GM12878 (cell line): ENCODE results near the gene ECT2L. TPM values are rescaled to one million over a fixed set of nuclear protein-coding genes. Genes with fewer than 3 reads are reported as not detected.
A peak's percentile ranks its signal among the peaks of the same experiment; 100 is the strongest.

Experiments
- ASH2L ChIP-seq: fragments of 300-600, 200-600 bp; sonication (generic); IDR thresholded peaks from 2 replicates; pipeline ENCODE4 v1.6.1; 2017; ENCODE audit warnings: low read depth, mild to moderate bottlenecking, borderline replicate concordance
- BCL3 ChIP-seq: IDR thresholded peaks from 2 replicates; pipeline ENCODE4 v1.6.1; 2011; ENCODE audit warnings: borderline replicate concordance, low read depth, mild to moderate bottlenecking, moderate library complexity, low read length; ENCODE audit not compliant: insufficient read depth, poor library complexity, severe bottlenecking
- CEBPB ChIP-seq, 2 experiments: fragments of 150-350 bp in 1 of 2; IDR thresholded peaks; 2 replicates each; pipeline ENCODE4 v1.6.1; 2012 to 2014; ENCODE audit warnings: low read depth in 2 of 2, low read length in 2 of 2, borderline replicate concordance in 1 of 2, inconsistent platforms in 1 of 2
- EED ChIP-seq: sonication (generic); IDR thresholded peaks from 2 replicates; pipeline ENCODE4 v1.6.1; 2016; ENCODE audit warnings: antibody characterized with exemption, low read depth
- EP300 ChIP-seq, 2 experiments: fragments of 150-350 bp in 1 of 2; IDR thresholded peaks; 2 replicates each; pipeline ENCODE4 v1.6.1; 2011 to 2012; ENCODE audit warnings: low read depth in 2 of 2, low read length in 2 of 2, borderline replicate concordance in 1 of 2, improper control_type of control experiment in 1 of 2, inconsistent platforms in 1 of 2; ENCODE audit not compliant: control insufficient read depth in 1 of 2
- IKZF2 ChIP-seq, 2 experiments: fragments of 450-650 bp; IDR thresholded peaks; 2 replicates each; pipeline ENCODE4 v1.6.1; 2017; ENCODE audit warnings: mild to moderate bottlenecking in 2 of 2, moderate library complexity in 2 of 2
- KDM1A ChIP-seq: fragments of 200-600 bp; sonication (generic); IDR thresholded peaks from 2 replicates; pipeline ENCODE4 v1.6.1; 2016; ENCODE audit warnings: borderline replicate concordance
- MEF2B ChIP-seq: fragments of 450-650 bp; IDR thresholded peaks from 2 replicates; pipeline ENCODE4 v1.6.1; 2018; ENCODE audit warnings: mild to moderate bottlenecking, moderate library complexity; ENCODE audit not compliant: partially characterized antibody, poor library complexity, severe bottlenecking
- MTA3 ChIP-seq: IDR thresholded peaks from 2 replicates; pipeline ENCODE4 v1.6.1; 2012; ENCODE audit warnings: low read length, inconsistent platforms, borderline replicate concordance
- MXI1 ChIP-seq: fragments of 150-350 bp; IDR thresholded peaks from 2 replicates; pipeline ENCODE4 v1.6.1; 2011; ENCODE audit warnings: low read depth, mild to moderate bottlenecking, inconsistent platforms, low read length, improper control_type of control experiment
- MYC ChIP-seq: IDR thresholded peaks from 2 replicates; pipeline ENCODE4 v1.6.1; 2011; ENCODE audit warnings: mild to moderate bottlenecking, low read length, moderate library complexity, inconsistent platforms; ENCODE audit not compliant: insufficient read depth, insufficient replicate concordance, insufficient read length, severe bottlenecking
- NFIC ChIP-seq: IDR thresholded peaks from 2 replicates; pipeline ENCODE4 v1.6.1; 2012; ENCODE audit warnings: low read depth, mild to moderate bottlenecking, inconsistent platforms, low read length, moderate library complexity
- RBBP5 ChIP-seq: fragments of 200-600 bp; sonication (generic); conservative IDR thresholded peaks from 2 replicates; pipeline ENCODE4 v1.6.1; 2016
- RELB ChIP-seq: fragments of 450-650 bp; IDR thresholded peaks from 2 replicates; pipeline ENCODE4 v1.6.1; 2017; ENCODE audit warnings: low read depth, mild to moderate bottlenecking, moderate library complexity
- RFX5 ChIP-seq: IDR thresholded peaks from 2 replicates; pipeline ENCODE4 v1.6.1; 2011; ENCODE audit warnings: low read depth, low read length, improper control_type of control experiment
- SMC3 ChIP-seq: IDR thresholded peaks from 2 replicates; pipeline ENCODE4 v1.6.1; 2011; ENCODE audit warnings: low read length, improper control_type of control experiment, borderline replicate concordance
- SPI1 ChIP-seq: IDR thresholded peaks from 2 replicates; pipeline ENCODE4 v1.6.1; 2011; ENCODE audit warnings: low read depth, mild to moderate bottlenecking, low read length, moderate library complexity, borderline replicate concordance; ENCODE audit not compliant: insufficient read depth
- YY1 ChIP-seq: IDR thresholded peaks from 2 replicates; pipeline ENCODE4 v1.6.1; 2011; ENCODE audit warnings: low read depth, mild to moderate bottlenecking, low read length
- ZBTB11 ChIP-seq: fragments of 450-650 bp; formaldehyde crosslinking; IDR thresholded peaks from 2 replicates; pipeline ENCODE4 v1.5.0; 2022; ENCODE audit warnings: mild to moderate bottlenecking, missing genetic modification characterization
- polyA plus RNA-seq, 11 experiments: library from polyadenylated mRNA; depleted of rRNA in 4 of 11; unstranded in 6 of 11; stranded (reverse) in 5 of 11; fragments of >200 nt; fragmentation: Nextera tagmentation in 4 of 11; fragmentation: Illumina TruSeq in 1 of 11; extraction: Ambion mirVana in 4 of 11; extraction: Trizol in 1 of 11; gene quantifications; 1 replicate in 1 of 11; 2 replicates in 10 of 11; pipeline versions ENCODE4 v1.2.1 to v1.2.3, GENCODE V29; 2011 to 2016; ENCODE audit warnings: inconsistent platforms in 2 of 11, missing spikeins in 2 of 11, low read depth in 1 of 11
- total RNA-seq, 4 experiments: library from RNA; depleted of rRNA in 3 of 4; stranded (reverse); fragments of >200 nt in 3 of 4; fragmentation: Illumina TruSeq in 1 of 4; extraction: Trizol in 1 of 4; gene quantifications; 2 replicates each; pipeline versions ENCODE4 v1.2.1 to v1.2.3, GENCODE V29; 2013 to 2021
- TF ChIP-seq, protein P1 (sequence below): fragments of 450-650 bp; IDR thresholded peaks from 2 replicates; pipeline ENCODE4 v1.6.1; 2016; ENCODE audit warnings: mild to moderate bottlenecking

ECT2L gene
- total and polyA plus RNA-seq, 10 of the 15 experiments (the other 5 are each of a cell fraction or from before 2014, with no cell fraction given): 0.05 to 0.09 TPM; not detected in 8

DNA sequence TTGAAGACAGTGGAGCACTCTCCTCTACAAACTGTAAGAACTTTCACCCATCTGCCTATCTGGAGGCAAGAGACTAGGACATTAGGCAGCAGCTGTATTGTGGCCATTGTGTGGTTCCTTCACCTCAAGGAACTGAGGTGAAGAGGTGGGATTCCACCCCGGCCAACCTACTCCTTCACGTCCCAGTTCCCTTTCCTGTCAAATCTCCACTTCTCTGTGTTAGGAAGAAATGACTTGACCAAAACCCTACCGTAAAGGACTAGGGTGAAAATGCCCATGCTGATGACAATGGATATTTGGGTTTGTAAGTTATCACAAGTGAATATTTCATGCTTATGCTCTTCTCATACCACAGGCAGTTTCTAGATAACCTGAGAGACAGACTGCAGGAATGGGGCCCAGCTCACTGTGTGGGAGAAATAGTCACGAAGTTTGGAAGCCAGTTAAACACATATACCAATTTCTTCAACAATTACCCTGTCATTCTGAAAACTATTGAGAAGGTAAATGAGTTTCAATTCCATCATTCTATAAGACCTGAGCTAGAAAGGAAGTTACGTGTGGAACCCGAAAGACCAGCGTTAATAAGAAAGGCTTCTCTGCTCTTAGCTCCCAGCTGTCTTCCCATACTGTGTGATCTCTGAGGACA lies 86.6 kb downstream of the ECT2L start (continued):
- TF ChIP-seq SMC3 (0 out of 2 replicates have a peak, but pooled peaks have one; percentile 3), BCL3 (peak; percentile 15), ASH2L (no peak), ZBTB11 (CRISPR knock-in tag) (no peak), MTA3 (peak; percentile 67; the same call in 1 of the 2 replicates), SPI1 (peak; percentile 94), MYC (no peak), IKZF2 (IDR thresholded peaks at IDR 0.05) (peak; percentile 90 to 95), EP300 (IDR thresholded peaks at IDR 0.05; ENCODE audit: borderline replicate concordance in 1 of 2, control insufficient read depth in 1 of 2, low read depth in 2 of 2, low read length in 2 of 2) (peak; percentile 79 to 87), EED (peak; percentile 95), CEBPB (IDR thresholded peaks at IDR 0.05; ENCODE audit: borderline replicate concordance in 1 of 2, low read depth in 2 of 2, low read length in 2 of 2) (peak in 1 of 2 experiments; percentile 58; a peak in 1 of 4 replicates), RBBP5 (0 out of 2 replicates have a peak, but pooled peaks have one; percentile 57), KDM1A (no peak), MEF2B (peak; percentile 67), YY1 (peak; percentile 62), RELB (peak; percentile 68; the same call in 1 of the 2 replicates), MXI1 (0 out of 2 replicates have a peak, but pooled peaks have one; percentile 31), RFX5 (no peak), NFIC (peak; percentile 92)
- TF ChIP-seq, protein P1, sequence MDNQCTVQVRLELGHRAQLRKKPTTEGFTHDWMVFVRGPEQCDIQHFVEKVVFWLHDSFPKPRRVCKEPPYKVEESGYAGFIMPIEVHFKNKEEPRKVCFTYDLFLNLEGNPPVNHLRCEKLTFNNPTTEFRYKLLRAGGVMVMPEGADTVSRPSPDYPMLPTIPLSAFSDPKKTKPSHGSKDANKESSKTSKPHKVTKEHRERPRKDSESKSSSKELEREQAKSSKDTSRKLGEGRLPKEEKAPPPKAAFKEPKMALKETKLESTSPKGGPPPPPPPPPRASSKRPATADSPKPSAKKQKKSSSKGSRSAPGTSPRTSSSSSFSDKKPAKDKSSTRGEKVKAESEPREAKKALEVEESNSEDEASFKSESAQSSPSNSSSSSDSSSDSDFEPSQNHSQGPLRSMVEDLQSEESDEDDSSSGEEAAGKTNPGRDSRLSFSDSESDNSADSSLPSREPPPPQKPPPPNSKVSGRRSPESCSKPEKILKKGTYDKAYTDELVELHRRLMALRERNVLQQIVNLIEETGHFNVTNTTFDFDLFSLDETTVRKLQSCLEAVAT: 0 out of 2 replicates have a peak, but pooled peaks have one; percentile 27
